ENCODE results near the gene IL17D. TPM values are rescaled to one million over a fixed set of nuclear protein-coding genes. Genes with fewer than 3 reads are reported as not detected.
"Not testable (repeated sequence)": the region's sequence is repeated elsewhere in the genome, so short reads cannot be mapped to it uniquely, and the experiment has no call there.

IL17D gene
- total RNA-seq, 4 donors from 2014 or later: 4.2 to 9.9 (median 6.7) TPM

GRCh38 chr13:20673715-20674114, 29.8 kb upstream of the IL17D start:
- intact Hi-C loops (cut with DNase I): no loop called here
- Histone ChIP-seq H3K9me3 (no peaks in the 10 kb centered on the region), H3K36me3 (peaks cover 0 to 41% (median 8%) of the 10 kb centered on the region in 4 donors), H3K4me1 (no peaks in the 10 kb centered on the region), H3K4me3 (no peak overlapping the region), H3K27ac (replicated peaks in 1 of 4) (no peak overlapping the region), H3K27me3 (no peaks in the 10 kb centered on the region)
- TF ChIP-seq EP300 (IDR thresholded peaks at IDR 0.05) (no peak), POLR2A (IDR thresholded peaks at IDR 0.05; ENCODE audit: low read depth) (no peak), POLR2AphosphoS5 (IDR thresholded peaks at IDR 0.05) (no peak)
- TF ChIP-seq, protein P1, sequence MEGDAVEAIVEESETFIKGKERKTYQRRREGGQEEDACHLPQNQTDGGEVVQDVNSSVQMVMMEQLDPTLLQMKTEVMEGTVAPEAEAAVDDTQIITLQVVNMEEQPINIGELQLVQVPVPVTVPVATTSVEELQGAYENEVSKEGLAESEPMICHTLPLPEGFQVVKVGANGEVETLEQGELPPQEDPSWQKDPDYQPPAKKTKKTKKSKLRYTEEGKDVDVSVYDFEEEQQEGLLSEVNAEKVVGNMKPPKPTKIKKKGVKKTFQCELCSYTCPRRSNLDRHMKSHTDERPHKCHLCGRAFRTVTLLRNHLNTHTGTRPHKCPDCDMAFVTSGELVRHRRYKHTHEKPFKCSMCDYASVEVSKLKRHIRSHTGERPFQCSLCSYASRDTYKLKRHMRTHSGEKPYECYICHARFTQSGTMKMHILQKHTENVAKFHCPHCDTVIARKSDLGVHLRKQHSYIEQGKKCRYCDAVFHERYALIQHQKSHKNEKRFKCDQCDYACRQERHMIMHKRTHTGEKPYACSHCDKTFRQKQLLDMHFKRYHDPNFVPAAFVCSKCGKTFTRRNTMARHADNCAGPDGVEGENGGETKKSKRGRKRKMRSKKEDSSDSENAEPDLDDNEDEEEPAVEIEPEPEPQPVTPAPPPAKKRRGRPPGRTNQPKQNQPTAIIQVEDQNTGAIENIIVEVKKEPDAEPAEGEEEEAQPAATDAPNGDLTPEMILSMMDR (IDR thresholded peaks at IDR 0.05): no peak
- DNase-seq (ENCODE audit: extremely low spot score): no peak
- 90% methylated on average over 5 of the region's 5 CpGs for WGBS

GRCh38 chr13:20676213-20676612, 27.3 kb upstream of the IL17D start:
- Histone ChIP-seq H3K27ac (replicated peaks in 1 of 4) (no peak overlapping the region), H3K4me1 (no peaks in the 10 kb centered on the region), H3K27me3 (no peaks in the 10 kb centered on the region), H3K36me3 (peaks cover 0 to 51% (median 8%) of the 10 kb centered on the region in 4 donors), H3K9me3 (no peaks in the 10 kb centered on the region), H3K4me3 (no peak overlapping the region)
- no peak for DNase-seq (ENCODE audit: extremely low spot score)
- intact Hi-C loops (cut with DNase I): no loop called here
- no peak for TF ChIP-seq POLR2AphosphoS5 (IDR thresholded peaks at IDR 0.05)
- no peak for TF ChIP-seq EP300 (IDR thresholded peaks at IDR 0.05)
- TF ChIP-seq POLR2A (IDR thresholded peaks at IDR 0.05; ENCODE audit: low read depth): no peak
- TF ChIP-seq, protein P1 (IDR thresholded peaks at IDR 0.05): no peak
- WGBS: 97% methylated on average over 2 of the region's 2 CpGs

DNA sequence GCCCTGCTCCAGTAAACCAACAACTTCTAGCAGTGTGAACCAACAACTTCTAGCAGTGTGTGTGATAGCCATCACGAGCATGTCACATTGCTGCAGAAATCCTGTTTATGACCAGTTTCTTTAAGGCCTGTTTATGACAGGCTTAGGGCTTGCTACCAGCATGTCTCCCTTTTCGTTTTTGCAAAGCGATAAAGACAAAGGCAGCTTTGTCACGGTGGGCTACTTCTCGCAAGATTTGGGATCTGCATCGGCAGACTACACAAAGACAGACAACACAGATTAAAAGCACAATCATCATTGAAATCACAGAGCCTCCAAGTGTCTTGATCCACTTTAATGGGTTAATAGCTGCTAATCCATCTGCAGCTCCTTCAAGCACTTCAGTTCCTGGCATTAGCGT, 24.9 kb upstream of the IL17D start:
- H3K4me1 ChIP-seq; H3K4me3 ChIP-seq; H3K9me3 ChIP-seq; intact Hi-C loops (cut with DNase I); DNase-seq (ENCODE audit: extremely low spot score); H3K27ac ChIP-seq (replicated peaks in 1 of 4); H3K27me3 ChIP-seq: not testable (repeated sequence)
- WGBS: 87% methylated on average over 7 of the region's 7 CpGs
- H3K36me3 ChIP-seq: peaks cover 0 to 36% (median 3%) of the 10 kb centered on the region in 4 donors

DNA sequence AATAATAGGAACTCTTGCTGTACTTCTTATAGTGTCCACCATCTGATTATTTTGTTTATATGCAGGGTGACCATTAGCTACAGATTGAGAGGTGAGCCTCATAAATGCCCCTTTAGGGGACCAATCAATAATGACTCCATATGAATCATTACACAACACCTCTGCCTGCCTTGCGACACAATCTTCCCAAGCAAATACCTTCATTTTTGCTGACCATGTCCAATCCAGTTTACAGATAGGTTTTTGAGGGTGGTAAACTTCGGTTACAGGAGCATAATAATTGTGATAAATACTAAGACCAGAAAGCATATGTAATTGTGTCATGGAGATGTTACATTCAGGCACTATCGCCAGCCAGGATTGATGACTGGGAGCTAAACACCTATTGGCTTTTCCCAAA, 23.6 kb upstream of the IL17D start:
- 95% methylated on average over 3 of the region's 3 CpGs for WGBS

GRCh38 chr13:20680416-20681080, 23.0 kb upstream of the IL17D start:
- no peaks in the 10 kb centered on the region for H3K9me3 ChIP-seq
- H3K27me3 ChIP-seq: no peaks in the 10 kb centered on the region
- TF ChIP-seq POLR2AphosphoS5 (IDR thresholded peaks at IDR 0.05) (no peak), POLR2A (IDR thresholded peaks at IDR 0.05; ENCODE audit: low read depth) (no peak), EP300 (IDR thresholded peaks at IDR 0.05) (no peak)
- TF ChIP-seq, protein P1 (IDR thresholded peaks at IDR 0.05): no peak
- intact Hi-C loops (cut with DNase I): no loop called here
- no peak overlapping the region for H3K27ac ChIP-seq (replicated peaks in 1 of 4)
- H3K4me1 ChIP-seq: no peaks in the 10 kb centered on the region
- no peak overlapping the region for H3K4me3 ChIP-seq
- peaks cover 0 to 27% (median 3%) of the 10 kb centered on the region in 4 donors for H3K36me3 ChIP-seq
- WGBS: 97% methylated on average over 10 of the region's 10 CpGs
- no peak for DNase-seq (ENCODE audit: extremely low spot score)

More for the DNA sequence above, 23.6 kb upstream of the IL17D start:
- DNase-seq (ENCODE audit: extremely low spot score): no peak
- Histone ChIP-seq H3K27me3 (no peaks in the 10 kb centered on the region), H3K4me1 (no peaks in the 10 kb centered on the region), H3K9me3 (no peaks in the 10 kb centered on the region), H3K27ac (replicated peaks in 1 of 4) (no peak overlapping the region), H3K36me3 (peaks cover 0 to 33% (median 3%) of the 10 kb centered on the region in 4 donors), H3K4me3 (no peak overlapping the region)
- TF ChIP-seq POLR2A (IDR thresholded peaks at IDR 0.05; ENCODE audit: low read depth): no peak
- TF ChIP-seq, protein P1 (IDR thresholded peaks at IDR 0.05): no peak
- no peak for TF ChIP-seq EP300 (IDR thresholded peaks at IDR 0.05)
- no peak for TF ChIP-seq POLR2AphosphoS5 (IDR thresholded peaks at IDR 0.05)
- intact Hi-C loops (cut with DNase I): no loop called here

DNA sequence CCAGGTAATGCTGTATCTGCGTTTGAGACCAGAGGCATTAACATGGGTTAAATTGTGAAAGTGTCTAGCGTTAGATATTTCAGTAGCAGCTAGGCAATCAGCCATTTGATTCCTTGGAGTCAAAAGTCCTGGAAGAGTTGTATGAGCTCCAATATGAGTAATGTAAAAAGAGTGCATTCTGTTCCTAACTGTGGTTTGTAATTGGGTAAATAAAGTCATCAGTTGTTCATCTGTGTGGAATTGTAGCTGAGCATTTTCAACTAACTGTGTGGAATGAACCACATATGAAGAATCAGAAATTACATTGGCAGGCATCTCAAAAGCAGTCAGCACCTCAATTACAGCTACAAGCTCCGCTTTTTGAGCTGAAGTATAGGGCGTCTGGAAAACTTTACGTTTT, 22.0 kb upstream of the IL17D start:
- DNase-seq (ENCODE audit: extremely low spot score); H3K4me1 ChIP-seq; H3K4me3 ChIP-seq; intact Hi-C loops (cut with DNase I); H3K27ac ChIP-seq (replicated peaks in 1 of 4); H3K9me3 ChIP-seq; H3K27me3 ChIP-seq: not testable (repeated sequence)
- 89% methylated on average over 5 of the region's 5 CpGs for WGBS
- H3K36me3 ChIP-seq: peaks cover 0 to 23% (median 0%) of the 10 kb centered on the region in 4 donors
